Measurements from ENCODE around the gene MYH1. TPM values are rescaled to one million over a fixed set of nuclear protein-coding genes. Genes with fewer than 3 reads are reported as not detected.

MYH1 gene
- total and polyA plus RNA-seq, 2 donors (not counting 3 experiments of a cell fraction or from before 2014, with no cell fraction given), result not detected

DNA sequence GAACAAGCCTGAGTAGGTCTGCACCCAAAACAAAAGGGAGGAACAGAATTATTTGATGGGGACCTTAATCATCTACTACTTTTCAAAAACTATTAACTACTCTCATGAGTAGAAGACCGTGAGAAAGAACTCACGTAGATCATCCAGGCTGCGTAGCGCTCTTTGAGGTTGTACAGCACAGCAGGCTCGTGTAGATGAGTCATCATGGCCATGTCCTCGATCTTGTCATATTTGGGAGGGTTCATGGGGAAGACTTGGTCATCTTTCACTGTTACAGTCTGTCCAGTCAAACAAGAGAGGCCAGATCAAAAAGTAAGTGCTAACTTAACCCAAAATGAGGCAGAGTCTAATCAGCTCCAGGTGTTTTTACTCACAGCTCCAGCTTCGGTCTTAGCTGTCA lies 2.3 kb downstream of the MYH1 start:
- no peak overlapping the region for H2AFZ ChIP-seq (ENCODE audit: low read depth, low read length)
- POLR2A ChIA-PET, result no interaction called here
- no TSS peak for BruUV-seq (replicated peaks)
- no peak overlapping the region for H3K4me2 ChIP-seq (ENCODE audit: insufficient read depth, low read length)
- DNase-seq (ENCODE audit: low read depth, low spot score) (no peak), FAIRE-seq (no peak)
- CTCF ChIA-PET, result no interaction called here
- no peaks in the 10 kb centered on the region for H3K79me2 ChIP-seq (ENCODE audit: control insufficient read depth, insufficient read depth, low read length)
- no peaks in the 10 kb centered on the region for H3K36me3 ChIP-seq (ENCODE audit: control insufficient read depth in 2 of 2, extremely low read depth in 1 of 2, insufficient read depth in 2 of 2, low read length in 2 of 2)
- H3K27ac ChIP-seq (ENCODE audit: insufficient read depth, low read depth, low read length), result no peak overlapping the region
- intact Hi-C loops (cut with micrococcal nuclease) (no loop called here), dilution Hi-C loops (cut with MboI; ENCODE audit: extremely low pct_ligation_motif_present, low sequenced_read_pairs) (no loop called here)
- TF ChIP-seq POLR2AphosphoS5 (IDR thresholded peaks at IDR 0.05; ENCODE audit: insufficient read depth, low read depth, low read length), result no peak
- no peaks in the 10 kb centered on the region for H3K9me3 ChIP-seq (replicated peaks; ENCODE audit: control insufficient read depth, insufficient read depth, low read length)
- H3K27me3 ChIP-seq (ENCODE audit: control insufficient read depth in 2 of 2, insufficient read depth in 2 of 2, low read length in 2 of 2), result no peaks in the 10 kb centered on the region
- H3K9me1 ChIP-seq (replicated peaks; ENCODE audit: control insufficient read depth, extremely low read depth, insufficient read depth, low read length), result no peaks in the 10 kb centered on the region
- no peaks in the 10 kb centered on the region for H4K20me1 ChIP-seq (replicated peaks; ENCODE audit: control insufficient read depth, extremely low read depth, insufficient read depth, low read length)
- H3K9ac ChIP-seq (replicated peaks; ENCODE audit: extremely low read depth, insufficient read depth, low read length), result no peak overlapping the region
- no peak overlapping the region for H3K4me3 ChIP-seq (replicated peaks in 1 of 3; ENCODE audit: insufficient read depth in 1 of 3, low read depth in 1 of 3, low read length in 3 of 3)
- H3K4me1 ChIP-seq (ENCODE audit: control insufficient read depth, extremely low read depth, insufficient read depth, low read length), result no peaks in the 10 kb centered on the region

DNA sequence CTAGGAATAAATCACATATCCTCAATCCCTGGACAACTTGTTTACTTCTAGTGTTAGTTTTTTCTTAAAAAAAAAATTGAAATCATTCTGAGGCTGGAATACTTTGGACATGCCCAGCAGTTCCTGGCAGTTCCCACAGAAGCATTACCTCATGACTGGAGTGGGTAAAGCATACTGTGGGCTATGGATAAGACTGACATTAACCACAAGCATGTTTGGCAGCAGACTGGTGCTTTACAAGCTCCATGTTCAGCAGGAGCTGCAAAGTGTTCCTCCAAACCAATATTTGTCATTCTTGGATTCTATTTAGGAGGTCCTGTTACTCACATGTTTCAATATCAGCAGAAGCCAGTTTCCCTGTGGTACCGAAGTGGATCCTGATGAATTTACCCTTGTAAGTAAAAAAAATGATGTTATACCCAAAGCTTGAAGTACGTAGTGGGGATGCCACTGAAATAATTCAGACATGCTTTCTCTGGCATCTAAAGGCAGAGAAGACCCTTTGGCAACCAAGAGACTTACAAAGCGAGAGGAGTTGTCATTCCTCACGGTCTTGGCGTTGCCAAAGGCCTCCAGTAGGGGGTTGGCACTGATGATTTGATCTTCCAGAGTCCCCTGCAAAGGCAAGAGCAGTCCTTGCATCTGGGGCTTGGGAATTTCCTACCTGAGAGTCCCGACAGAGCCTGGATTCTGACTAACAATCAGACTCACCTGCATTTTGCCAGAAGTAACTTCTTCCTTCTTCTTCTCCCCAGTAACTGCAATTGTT lies 4.9 kb downstream of the MYH1 start:
- BruUV-seq (replicated peaks), result no TSS peak
- no peak overlapping the region for H3K4me3 ChIP-seq (replicated peaks in 1 of 3; ENCODE audit: insufficient read depth in 1 of 3, low read depth in 1 of 3, low read length in 3 of 3)
- no peaks in the 10 kb centered on the region for H3K9me3 ChIP-seq (replicated peaks; ENCODE audit: control insufficient read depth, insufficient read depth, low read length)
- no peak overlapping the region for H2AFZ ChIP-seq (ENCODE audit: low read depth, low read length)
- H4K20me1 ChIP-seq (replicated peaks; ENCODE audit: control insufficient read depth, extremely low read depth, insufficient read depth, low read length), result no peaks in the 10 kb centered on the region
- H3K4me2 ChIP-seq (ENCODE audit: insufficient read depth, low read length), result no peak overlapping the region
- intact Hi-C loops (cut with micrococcal nuclease) (no loop called here), dilution Hi-C loops (cut with MboI; ENCODE audit: extremely low pct_ligation_motif_present, low sequenced_read_pairs) (no loop called here)
- no peaks in the 10 kb centered on the region for H3K36me3 ChIP-seq (ENCODE audit: control insufficient read depth in 2 of 2, extremely low read depth in 1 of 2, insufficient read depth in 2 of 2, low read length in 2 of 2)
- POLR2A ChIA-PET, result no interaction called here
- H3K27me3 ChIP-seq (ENCODE audit: control insufficient read depth in 2 of 2, insufficient read depth in 2 of 2, low read length in 2 of 2), result no peaks in the 10 kb centered on the region
- DNase-seq (ENCODE audit: low read depth, low spot score), result no peak
- no peak overlapping the region for H3K27ac ChIP-seq (ENCODE audit: insufficient read depth, low read depth, low read length)
- H3K9me1 ChIP-seq (replicated peaks; ENCODE audit: control insufficient read depth, extremely low read depth, insufficient read depth, low read length), result no peaks in the 10 kb centered on the region
- FAIRE-seq, result no peak
- no peaks in the 10 kb centered on the region for H3K79me2 ChIP-seq (ENCODE audit: control insufficient read depth, insufficient read depth, low read length)
- no peak for TF ChIP-seq POLR2AphosphoS5 (IDR thresholded peaks at IDR 0.05; ENCODE audit: insufficient read depth, low read depth, low read length)
- TF ChIP-seq MYC (IDR thresholded peaks at IDR 0.05; ENCODE audit: low read depth, low read length), result no peak
- TF ChIP-seq, protein P1, sequence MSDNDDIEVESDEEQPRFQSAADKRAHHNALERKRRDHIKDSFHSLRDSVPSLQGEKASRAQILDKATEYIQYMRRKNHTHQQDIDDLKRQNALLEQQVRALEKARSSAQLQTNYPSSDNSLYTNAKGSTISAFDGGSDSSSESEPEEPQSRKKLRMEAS (IDR thresholded peaks at IDR 0.05; ENCODE audit: insufficient read depth, insufficient read length), result no peak
- no peak for TF ChIP-seq EZH2 (IDR thresholded peaks at IDR 0.05; ENCODE audit: borderline replicate concordance, low read depth, low read length, severe bottlenecking)
- no peak for TF ChIP-seq CTCF (IDR thresholded peaks at IDR 0.05; ENCODE audit: extremely low read depth in 1 of 2, insufficient read depth in 1 of 2, low read depth in 1 of 2, low read length in 2 of 2)
- TF ChIP-seq POLR2A (IDR thresholded peaks at IDR 0.05; ENCODE audit: low read depth, low read length), result no peak
- H3K9ac ChIP-seq (replicated peaks; ENCODE audit: extremely low read depth, insufficient read depth, low read length), result no peak overlapping the region
- CTCF ChIA-PET, result no interaction called here
- H3K4me1 ChIP-seq (ENCODE audit: control insufficient read depth, extremely low read depth, insufficient read depth, low read length), result no peaks in the 10 kb centered on the region
